Upper lobe of right lung (tissue), 1 donor: ENCODE results near the gene KRTAP5-6. TPM values are rescaled to one million over a fixed set of nuclear protein-coding genes. Genes with fewer than 3 reads are reported as not detected.

Experiments
- ATAC-seq: fragments of 200-7000 bp; cut with Tn5 transposase; one replicate; pipeline ENCODE4 v1.9.1; 2020; ENCODE audit warnings: mild to moderate bottlenecking, moderate library complexity
- DNase-seq: peaks from one replicate; pipeline ENCODE4 v3.0.0-alpha.2; 2020
- H3K27ac ChIP-seq: fragments of 200-600 bp; one replicate; pipeline ENCODE4 v1.8.0; 2022
- H3K27me3 ChIP-seq: fragments of 200-600 bp; one replicate; pipeline ENCODE4 v1.8.0; 2022; ENCODE audit warnings: mild to moderate bottlenecking
- H3K36me3 ChIP-seq: fragments of 200-600 bp; one replicate; pipeline ENCODE4 v1.8.0; 2022
- H3K4me1 ChIP-seq: fragments of 200-600 bp; one replicate; pipeline ENCODE4 v1.8.0; 2022
- H3K4me3 ChIP-seq: fragments of 200-600 bp; one replicate; pipeline ENCODE4 v1.8.0; 2022; ENCODE audit warnings: mild to moderate bottlenecking
- H3K9me3 ChIP-seq: fragments of 200-600 bp; one replicate; pipeline ENCODE4 v1.8.0; 2022
- intact Hi-C: fragments of 100-400 bp; cut with DNase I; formaldehyde crosslinking; loops from one replicate; pipeline ENCODE4 v1.11.0; 2022
- total RNA-seq: library from RNA; stranded (reverse); fragmentation: NEBNext Ultra II Directional; extraction: Animal tissue kit (Norgen Biotek cat#: 25700); gene quantifications from one replicate; pipeline ENCODE4 v1.2.1, GENCODE V29; 2021
- TF ChIP-seq, protein P1 (sequence below): fragments of 200-600 bp; IDR thresholded peaks from one replicate; pipeline ENCODE4 v1.8.0; 2022; ENCODE audit warnings: antibody characterized with exemption
- donor health status: DM: no; HTN: yes; CAD: no; lungs with severe emphysema.

Gene KRTAP5-6
- total RNA-seq, 1 donor from 2014 or later = not detected

GRCh38 chr11:1707751-1708150 lies 10.8 kb downstream of the KRTAP5-6 start:
- DNase-seq (no peak), ATAC-seq (no peak)
- Histone ChIP-seq H3K9me3 (no peaks in the 10 kb centered on the region), H3K27me3 (peaks cover 14% of the 10 kb centered on the region), H3K27ac (no peak overlapping the region), H3K4me3 (no peak overlapping the region), H3K36me3 (no peaks in the 10 kb centered on the region), H3K4me1 (no peaks in the 10 kb centered on the region)
- TF ChIP-seq, protein P1, sequence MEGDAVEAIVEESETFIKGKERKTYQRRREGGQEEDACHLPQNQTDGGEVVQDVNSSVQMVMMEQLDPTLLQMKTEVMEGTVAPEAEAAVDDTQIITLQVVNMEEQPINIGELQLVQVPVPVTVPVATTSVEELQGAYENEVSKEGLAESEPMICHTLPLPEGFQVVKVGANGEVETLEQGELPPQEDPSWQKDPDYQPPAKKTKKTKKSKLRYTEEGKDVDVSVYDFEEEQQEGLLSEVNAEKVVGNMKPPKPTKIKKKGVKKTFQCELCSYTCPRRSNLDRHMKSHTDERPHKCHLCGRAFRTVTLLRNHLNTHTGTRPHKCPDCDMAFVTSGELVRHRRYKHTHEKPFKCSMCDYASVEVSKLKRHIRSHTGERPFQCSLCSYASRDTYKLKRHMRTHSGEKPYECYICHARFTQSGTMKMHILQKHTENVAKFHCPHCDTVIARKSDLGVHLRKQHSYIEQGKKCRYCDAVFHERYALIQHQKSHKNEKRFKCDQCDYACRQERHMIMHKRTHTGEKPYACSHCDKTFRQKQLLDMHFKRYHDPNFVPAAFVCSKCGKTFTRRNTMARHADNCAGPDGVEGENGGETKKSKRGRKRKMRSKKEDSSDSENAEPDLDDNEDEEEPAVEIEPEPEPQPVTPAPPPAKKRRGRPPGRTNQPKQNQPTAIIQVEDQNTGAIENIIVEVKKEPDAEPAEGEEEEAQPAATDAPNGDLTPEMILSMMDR = no peak
- intact Hi-C loops = no loop called here

- Histone ChIP-seq H3K4me1 (no peaks in the 10 kb centered on the region), H3K9me3 (no peaks in the 10 kb centered on the region), H3K27me3 (peaks cover 14% of the 10 kb centered on the region), H3K27ac (no peak overlapping the region), H3K36me3 (no peaks in the 10 kb centered on the region), H3K4me3 (no peak overlapping the region)
- DNase-seq (no peak), ATAC-seq (no peak)
- intact Hi-C loops = no loop called here
- TF ChIP-seq, protein P1 = no peak
Measured at GRCh38 chr11:1708716-1709115, 11.7 kb downstream of the KRTAP5-6 start.

DNA sequence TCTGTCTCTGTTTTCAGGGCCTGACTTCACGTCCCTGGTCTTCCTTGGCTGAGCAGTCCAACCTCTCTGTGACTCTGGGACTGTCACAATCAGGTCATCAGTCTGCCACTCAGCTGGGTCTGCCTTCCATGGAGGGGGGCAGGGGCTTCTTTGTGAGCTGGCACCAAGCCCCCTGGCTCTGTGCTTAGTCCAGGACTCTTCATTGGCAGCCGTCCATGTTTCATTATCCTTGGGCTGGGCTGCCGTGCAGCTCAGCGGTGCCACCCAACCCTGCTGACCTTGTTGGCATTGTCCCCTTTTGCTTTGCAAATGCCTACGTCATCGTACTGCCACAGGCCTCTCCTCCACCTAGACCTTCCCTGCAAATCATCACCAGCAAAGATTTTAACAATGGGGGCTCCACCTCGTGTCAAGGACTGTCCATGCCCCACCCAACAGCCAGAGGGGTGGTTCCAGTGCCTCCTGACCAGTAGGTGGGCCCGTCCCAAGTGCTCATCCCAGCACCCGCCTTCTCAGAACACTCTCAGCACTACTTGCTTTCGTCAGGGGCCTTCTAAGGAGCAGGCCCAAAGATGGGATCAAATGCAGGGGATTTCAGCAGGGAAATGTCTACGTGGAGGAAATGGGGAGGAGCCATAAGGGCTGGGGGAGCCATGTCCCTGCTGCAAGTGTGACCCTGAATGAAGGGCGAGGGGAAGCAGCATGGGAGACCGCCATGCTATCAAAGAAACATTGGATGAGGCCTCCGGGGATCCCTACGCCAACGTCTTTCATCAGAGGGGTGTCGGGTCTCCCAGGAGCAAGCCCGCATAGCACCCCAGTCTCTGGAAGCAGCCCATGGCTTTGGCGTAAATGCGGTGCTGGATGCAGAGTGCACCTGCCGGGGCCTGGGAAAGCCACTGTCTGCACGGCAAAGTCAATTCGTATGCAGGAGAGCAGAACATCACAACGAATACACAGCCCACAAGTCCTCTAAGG lies 18.2 kb downstream of the KRTAP5-6 start:
- Histone ChIP-seq H3K27me3 (peaks cover 9% of the 10 kb centered on the region), H3K27ac (no peak overlapping the region), H3K4me3 (no peak overlapping the region), H3K9me3 (no peaks in the 10 kb centered on the region), H3K4me1 (no peaks in the 10 kb centered on the region), H3K36me3 (no peaks in the 10 kb centered on the region)
- DNase-seq (no peak), ATAC-seq (no peak)
- TF ChIP-seq, protein P1 = no peak
- intact Hi-C loops = no loop called here

DNA sequence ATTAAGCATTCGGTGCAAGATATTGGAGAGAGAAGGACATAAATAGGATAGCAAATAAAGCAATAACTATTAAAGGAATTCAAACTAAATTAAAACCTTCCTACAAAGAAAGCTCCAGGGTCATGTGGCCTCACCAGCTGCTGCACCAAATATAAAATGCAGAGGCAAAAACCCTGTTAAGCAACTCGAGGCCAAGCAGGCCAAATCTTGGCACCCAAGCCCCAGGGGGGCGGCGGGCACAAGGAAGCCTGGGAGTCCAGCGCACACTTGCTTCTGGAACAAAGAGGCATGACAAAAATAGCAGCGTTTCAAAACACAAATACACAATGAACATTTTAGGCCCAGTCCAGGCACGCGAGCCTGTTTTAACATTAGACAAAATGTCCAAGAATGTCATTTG lies 20.8 kb downstream of the KRTAP5-6 start:
- no peak overlapping the region for H3K4me3 ChIP-seq
- no peaks in the 10 kb centered on the region for H3K36me3 ChIP-seq
- intact Hi-C loops = no loop called here
- no peak overlapping the region for H3K27ac ChIP-seq
- ATAC-seq (no peak), DNase-seq (no peak)
- H3K4me1 ChIP-seq = no peaks in the 10 kb centered on the region
- TF ChIP-seq, protein P1 = no peak
- no peaks in the 10 kb centered on the region for H3K9me3 ChIP-seq
- peaks cover 4% of the 10 kb centered on the region for H3K27me3 ChIP-seq

- Histone ChIP-seq H3K9me3 (no peaks in the 10 kb centered on the region), H3K27me3 (peaks cover 7% of the 10 kb centered on the region), H3K36me3 (no peaks in the 10 kb centered on the region), H3K4me1 (no peaks in the 10 kb centered on the region), H3K27ac (no peak overlapping the region), H3K4me3 (no peak overlapping the region)
- DNase-seq (no peak), ATAC-seq (no peak)
- intact Hi-C loops = no loop called here
- TF ChIP-seq, protein P1 = no peak
Measured at GRCh38 chr11:1718326-1718725, 21.3 kb downstream of the KRTAP5-6 start.
